ENCODE data around the gene LGR4. TPM values are rescaled to one million over a fixed set of nuclear protein-coding genes. Genes with fewer than 3 reads are reported as not detected.
A peak's percentile ranks its signal among the peaks of the same experiment; 100 is the strongest.

The LGR4 gene
- total and polyA plus RNA-seq, 2 experiments from 2014 or later, result 14.9 to 59.2 TPM

DNA sequence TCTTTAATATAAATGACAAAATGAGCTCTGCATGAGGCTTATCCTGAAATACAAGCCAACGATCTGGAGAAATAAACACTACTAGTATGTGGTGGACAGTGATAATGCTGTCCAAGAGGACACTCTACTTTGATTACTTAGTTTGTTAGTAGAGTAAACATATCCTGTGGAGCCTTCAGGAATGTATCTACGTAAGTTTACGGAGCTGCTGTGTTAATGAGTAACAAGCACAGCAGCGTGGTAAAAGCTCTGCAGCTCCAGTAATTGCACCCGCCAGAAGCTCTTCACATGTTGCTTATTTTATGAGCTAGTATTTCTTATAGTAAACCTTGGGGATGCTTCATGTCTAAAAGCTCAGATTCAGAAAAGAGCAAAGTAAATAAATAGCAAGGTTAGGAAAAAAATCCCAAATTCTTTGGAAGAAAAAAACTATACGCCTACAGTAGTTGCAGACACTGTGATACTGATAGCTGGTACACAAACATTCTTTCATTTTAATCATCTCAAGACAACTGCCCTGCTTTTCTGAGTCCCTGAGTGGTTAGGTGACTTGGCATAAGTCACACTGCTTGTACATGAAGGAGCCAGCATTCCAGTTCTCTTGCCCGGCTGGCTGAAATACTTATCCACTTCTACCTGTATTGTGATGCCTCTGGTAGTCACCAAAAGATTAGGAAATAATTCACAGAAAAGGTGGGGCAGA, 76.9 kb downstream of the LGR4 start:
- peaks cover 36% of the 10 kb centered on the region for H3K79me2 ChIP-seq (ENCODE audit: insufficient read depth)
- 0 out of 2 replicates have a peak overlapping the region, but pooled peaks have one; percentile 7 for H3K9ac ChIP-seq
- H3K36me3 ChIP-seq (ENCODE audit: low read depth), result no peaks in the 10 kb centered on the region
- peak overlapping the region; percentile 2; the same call in 1 of the 2 replicates for H3K27ac ChIP-seq
- no peaks in the 10 kb centered on the region for H3K27me3 ChIP-seq (replicated peaks; ENCODE audit: insufficient read depth)
- 0 out of 2 replicates have a peak overlapping the region, but pooled peaks have one; percentile 2 for H3K4me3 ChIP-seq
- no peaks in the 10 kb centered on the region for H3K9me2 ChIP-seq (ENCODE audit: insufficient read depth)
- no peak overlapping the region for H2AFZ ChIP-seq
- in situ Hi-C loops (cut with MboI), result no loop called here
- H3F3A ChIP-seq (ENCODE audit: insufficient read depth), result peaks cover 29% of the 10 kb centered on the region
- no peaks in the 10 kb centered on the region for H4K20me1 ChIP-seq (ENCODE audit: insufficient read depth)
- peak overlapping the region; percentile 39 for H3K4me2 ChIP-seq (ENCODE audit: unreplicated experiment)
- H3K4me1 ChIP-seq (ENCODE audit: insufficient read depth), result peaks cover 42% of the 10 kb centered on the region
- no peaks in the 10 kb centered on the region for H3K9me3 ChIP-seq (ENCODE audit: low read depth)
- 27 to 31% methylated on average over 7 of the region's 7 CpGs for WGBS, 2 experiments (ENCODE audit: low coverage in 1 of 2, low lambda C conversion rate in 2 of 2, missing lambda C conversion rate in 2 of 2)
- DNase-seq, result peak; percentile 70
- TF ChIP-seq EZH2phosphoT487 (IDR thresholded peaks at IDR 0.05; ENCODE audit: insufficient read depth, low read depth) (no peak), EZH2 (IDR thresholded peaks at IDR 0.05; ENCODE audit: insufficient read depth, poor library complexity, severe bottlenecking) (no peak)

DNA sequence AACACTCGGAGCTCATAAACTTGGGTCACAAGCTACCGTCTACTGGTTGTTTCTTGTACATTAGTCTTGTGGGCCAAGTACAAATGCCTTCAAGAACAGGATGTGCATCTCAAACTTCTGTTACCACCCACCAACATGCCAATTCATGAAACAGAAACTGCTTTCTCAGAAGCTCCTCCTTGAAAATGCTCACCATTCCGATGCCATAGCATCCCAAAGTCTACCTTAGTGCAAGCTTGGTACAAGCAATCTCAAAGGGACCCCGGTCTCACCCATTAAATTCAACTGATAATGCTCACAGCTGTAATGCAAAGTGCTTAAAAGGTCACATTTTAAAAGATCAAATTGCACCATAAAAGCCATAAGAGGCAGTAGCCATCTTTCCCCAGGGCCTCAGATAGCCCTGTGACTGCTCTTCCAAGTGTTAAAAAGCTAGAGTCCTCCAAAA, 77.8 kb downstream of the LGR4 start:
- 55 to 56% methylated on average over 4 of the region's 4 CpGs for WGBS, 2 experiments (ENCODE audit: low coverage in 1 of 2, low lambda C conversion rate in 2 of 2, missing lambda C conversion rate in 2 of 2)
- no peak overlapping the region for H3K27ac ChIP-seq
- TF ChIP-seq EZH2 (IDR thresholded peaks at IDR 0.05; ENCODE audit: insufficient read depth, poor library complexity, severe bottlenecking) (no peak), EZH2phosphoT487 (IDR thresholded peaks at IDR 0.05; ENCODE audit: insufficient read depth, low read depth) (no peak)
- DNase-seq, result peak; percentile 13
- H3K36me3 ChIP-seq (ENCODE audit: low read depth), result no peaks in the 10 kb centered on the region; the same call in 1 of the 2 replicates
- no peak overlapping the region for H3K4me3 ChIP-seq
- in situ Hi-C loops (cut with MboI), result no loop called here
- H3K27me3 ChIP-seq (replicated peaks; ENCODE audit: insufficient read depth), result no peaks in the 10 kb centered on the region
- no peaks in the 10 kb centered on the region for H3K9me2 ChIP-seq (ENCODE audit: insufficient read depth)
- H4K20me1 ChIP-seq (ENCODE audit: insufficient read depth), result no peaks in the 10 kb centered on the region
- no peak overlapping the region for H2AFZ ChIP-seq
- H3K4me1 ChIP-seq (ENCODE audit: insufficient read depth), result peaks cover 50% of the 10 kb centered on the region
- H3K9ac ChIP-seq, result no peak overlapping the region
- H3K79me2 ChIP-seq (ENCODE audit: insufficient read depth), result peaks cover 36% of the 10 kb centered on the region
- peaks cover 38% of the 10 kb centered on the region for H3F3A ChIP-seq (ENCODE audit: insufficient read depth)
- no peaks in the 10 kb centered on the region for H3K9me3 ChIP-seq (ENCODE audit: low read depth)
- peak overlapping the region; percentile 39 for H3K4me2 ChIP-seq (ENCODE audit: unreplicated experiment)

DNA sequence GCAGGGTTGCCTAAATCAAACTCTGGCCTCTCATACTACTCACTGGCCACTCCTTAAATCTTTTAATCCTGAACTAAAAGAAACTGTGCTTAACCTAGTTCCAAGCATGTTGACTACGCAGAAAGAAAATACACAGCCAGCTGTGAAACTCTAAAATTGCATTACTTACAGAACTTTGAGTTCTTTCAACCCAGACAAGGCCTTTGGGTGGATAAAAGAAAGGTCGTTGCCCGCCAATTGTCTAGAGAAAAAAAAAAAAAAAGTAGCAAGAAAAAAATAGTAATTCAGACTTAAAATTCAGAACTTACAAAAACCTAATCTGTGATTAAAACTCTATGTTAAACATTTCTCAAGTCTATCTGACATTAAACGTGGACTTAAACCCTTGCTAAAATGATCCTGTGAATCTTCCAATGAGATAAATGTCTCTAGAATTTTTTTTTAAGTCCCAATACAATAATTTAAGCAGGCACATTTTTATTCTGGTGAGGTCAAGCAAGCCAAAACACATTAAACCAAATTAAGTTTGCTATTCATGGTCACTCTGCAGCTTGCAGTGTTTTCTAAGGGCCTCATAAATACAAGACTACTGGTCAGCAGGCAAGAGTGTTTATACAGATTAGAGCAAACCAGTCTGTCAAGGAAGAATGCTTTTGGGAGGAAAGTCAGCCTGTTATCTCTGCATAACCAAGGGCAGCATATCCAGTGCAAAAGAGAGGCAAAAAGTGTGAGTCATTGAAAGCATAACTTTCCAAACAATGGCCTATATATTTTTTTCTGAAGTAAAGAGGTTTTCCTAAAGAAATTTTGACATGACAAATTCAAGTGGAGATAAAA, 80.1 kb downstream of the LGR4 start:
- H3K9me2 ChIP-seq (ENCODE audit: insufficient read depth), result no peaks in the 10 kb centered on the region
- H4K20me1 ChIP-seq (ENCODE audit: insufficient read depth), result no peaks in the 10 kb centered on the region
- no peak overlapping the region for H3K9ac ChIP-seq
- H3K27me3 ChIP-seq (replicated peaks; ENCODE audit: insufficient read depth), result no peaks in the 10 kb centered on the region
- peaks cover 71% of the 10 kb centered on the region for H3K4me1 ChIP-seq (ENCODE audit: insufficient read depth)
- H3F3A ChIP-seq (ENCODE audit: insufficient read depth), result peaks cover 50% of the 10 kb centered on the region
- H3K27ac ChIP-seq, result peak overlapping the region; percentile 28
- DNase-seq, result peak; percentile 67
- H2AFZ ChIP-seq, result no peak overlapping the region
- H3K36me3 ChIP-seq (ENCODE audit: low read depth), result no peaks in the 10 kb centered on the region; the same call in 1 of the 2 replicates
- TF ChIP-seq EZH2 (IDR thresholded peaks at IDR 0.05; ENCODE audit: insufficient read depth, poor library complexity, severe bottlenecking) (no peak), EZH2phosphoT487 (IDR thresholded peaks at IDR 0.05; ENCODE audit: insufficient read depth, low read depth) (no peak)
- H3K79me2 ChIP-seq (ENCODE audit: insufficient read depth), result peaks cover 30% of the 10 kb centered on the region
- no peaks in the 10 kb centered on the region for H3K9me3 ChIP-seq (ENCODE audit: low read depth)
- 59 to 62% methylated on average over 4 of the region's 4 CpGs for WGBS, 2 experiments (ENCODE audit: low coverage in 1 of 2, low lambda C conversion rate in 2 of 2, missing lambda C conversion rate in 2 of 2)
- peak overlapping the region; percentile 22 for H3K4me2 ChIP-seq (ENCODE audit: unreplicated experiment)
- in situ Hi-C loops (cut with MboI), result no loop called here
- H3K4me3 ChIP-seq, result no peak overlapping the region

DNA sequence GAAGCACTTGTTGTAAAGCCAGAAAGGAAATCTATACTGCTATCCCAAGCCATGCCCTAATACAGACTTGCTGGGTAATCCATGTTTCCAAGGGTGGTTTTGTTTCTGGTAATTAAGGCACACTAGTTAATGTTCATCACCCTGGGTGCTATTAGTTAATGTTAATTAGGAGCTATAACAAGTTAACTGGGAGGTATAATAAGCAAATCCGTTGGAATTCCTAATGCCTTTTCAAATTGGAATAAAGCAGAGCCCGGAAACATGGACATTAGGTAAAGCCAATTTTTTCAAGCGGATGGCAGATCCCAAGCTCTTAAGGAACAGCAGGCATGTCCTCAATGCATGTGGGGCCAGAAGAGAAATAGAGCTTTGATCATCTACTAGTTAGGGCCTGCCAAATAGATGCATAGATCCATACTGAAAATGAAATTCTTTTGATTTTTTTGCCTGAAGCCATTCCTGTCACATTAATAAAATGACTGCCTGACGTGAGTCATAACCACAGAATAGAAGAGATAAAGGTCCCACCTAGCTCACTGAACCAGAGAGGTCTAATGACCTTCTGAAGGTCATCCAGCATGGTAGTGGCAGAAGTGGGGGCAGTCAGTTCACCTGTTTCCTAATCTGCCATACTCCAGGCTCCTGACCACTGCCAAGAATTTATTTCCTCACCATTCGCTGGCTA, 81.1 kb downstream of the LGR4 start:
- no peak for TF ChIP-seq EZH2 (IDR thresholded peaks at IDR 0.05; ENCODE audit: insufficient read depth, poor library complexity, severe bottlenecking)
- H3K4me1 ChIP-seq (ENCODE audit: insufficient read depth), result peaks cover 80% of the 10 kb centered on the region
- no peaks in the 10 kb centered on the region for H3K9me3 ChIP-seq (ENCODE audit: low read depth)
- H4K20me1 ChIP-seq (ENCODE audit: insufficient read depth), result no peaks in the 10 kb centered on the region
- H3K27ac ChIP-seq, result peak overlapping the region; percentile 53
- peak; percentile 39 for DNase-seq
- no peak overlapping the region for H3K9ac ChIP-seq
- 54 to 57% methylated on average over 5 of the region's 5 CpGs for WGBS, 2 experiments (ENCODE audit: low coverage in 1 of 2, low lambda C conversion rate in 2 of 2, missing lambda C conversion rate in 2 of 2)
- in situ Hi-C loops (cut with MboI), result no loop called here
- H3K27me3 ChIP-seq (replicated peaks; ENCODE audit: insufficient read depth), result no peaks in the 10 kb centered on the region
- H3K36me3 ChIP-seq (ENCODE audit: low read depth), result no peaks in the 10 kb centered on the region; the same call in 1 of the 2 replicates
- H3F3A ChIP-seq (ENCODE audit: insufficient read depth), result peaks cover 50% of the 10 kb centered on the region
- no peaks in the 10 kb centered on the region for H3K9me2 ChIP-seq (ENCODE audit: insufficient read depth)
- no peak overlapping the region for H2AFZ ChIP-seq
- peaks cover 33% of the 10 kb centered on the region for H3K79me2 ChIP-seq (ENCODE audit: insufficient read depth)
- peak overlapping the region; percentile 40 for H3K4me2 ChIP-seq (ENCODE audit: unreplicated experiment)
- 0 out of 2 replicates have a peak overlapping the region, but pooled peaks have one; percentile 12 for H3K4me3 ChIP-seq
